GM19372 (cell line): ENCODE data around the gene COL2A1.
"Not testable (repeated sequence)": the region's sequence is repeated elsewhere in the genome, so short reads cannot be mapped to it uniquely, and the experiment has no call there.

Experiments used
- ATAC-seq: cut with Tn5 transposase; IDR thresholded peaks from one replicate; pipeline ENCODE4 v1.9.1; 2021; ENCODE audit warnings: mild to moderate bottlenecking, low read depth, moderate library complexity; ENCODE audit not compliant: unreplicated experiment

Gene COL2A1

GRCh38 chr12:47979166-47979565, 25.1 kb downstream of the COL2A1 start:
- no peak for ATAC-seq

- ATAC-seq, result no peak
Measured at GRCh38 chr12:47978598-47978873, 25.7 kb downstream of the COL2A1 start.

DNA sequence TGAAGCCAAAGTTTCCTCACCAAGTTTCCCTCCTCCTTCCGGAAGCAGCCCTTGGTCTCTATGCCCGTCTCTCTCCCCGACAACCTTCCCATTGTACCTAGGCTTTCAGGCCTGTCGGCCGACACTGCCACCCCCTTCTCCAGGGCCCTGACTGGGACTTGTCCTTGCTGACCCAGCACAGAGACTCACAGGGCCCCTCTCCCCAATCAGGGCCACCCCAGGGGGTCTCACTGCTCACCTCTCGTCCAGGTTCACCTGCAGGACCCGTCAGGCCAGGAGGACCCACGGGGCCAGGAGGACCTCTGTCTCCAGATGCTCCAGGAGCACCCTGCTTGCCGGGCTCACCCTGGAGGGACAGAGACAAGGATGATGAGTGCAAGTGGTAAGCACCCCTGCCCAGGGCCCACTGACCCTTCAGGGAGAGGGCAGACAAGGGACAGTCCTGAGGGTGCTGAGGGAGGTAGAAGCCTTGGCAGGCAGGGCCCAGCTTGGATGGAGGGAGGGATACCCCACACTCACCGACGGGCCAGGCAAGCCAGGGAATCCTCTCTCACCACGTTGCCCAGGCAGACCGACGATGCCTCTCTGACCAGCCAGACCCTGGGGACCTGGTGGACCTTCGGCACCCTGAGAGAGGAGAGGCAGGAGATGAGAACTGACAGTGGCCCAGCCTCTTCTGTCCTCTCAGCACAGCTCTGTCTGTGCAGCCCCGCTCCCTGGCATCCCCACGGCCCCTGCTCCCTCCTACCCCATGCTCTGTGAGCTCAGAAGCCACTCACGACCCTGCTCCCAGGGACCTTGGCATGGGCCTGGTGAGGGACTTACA, 26.3 kb downstream of the COL2A1 start:
- no peak for ATAC-seq

DNA sequence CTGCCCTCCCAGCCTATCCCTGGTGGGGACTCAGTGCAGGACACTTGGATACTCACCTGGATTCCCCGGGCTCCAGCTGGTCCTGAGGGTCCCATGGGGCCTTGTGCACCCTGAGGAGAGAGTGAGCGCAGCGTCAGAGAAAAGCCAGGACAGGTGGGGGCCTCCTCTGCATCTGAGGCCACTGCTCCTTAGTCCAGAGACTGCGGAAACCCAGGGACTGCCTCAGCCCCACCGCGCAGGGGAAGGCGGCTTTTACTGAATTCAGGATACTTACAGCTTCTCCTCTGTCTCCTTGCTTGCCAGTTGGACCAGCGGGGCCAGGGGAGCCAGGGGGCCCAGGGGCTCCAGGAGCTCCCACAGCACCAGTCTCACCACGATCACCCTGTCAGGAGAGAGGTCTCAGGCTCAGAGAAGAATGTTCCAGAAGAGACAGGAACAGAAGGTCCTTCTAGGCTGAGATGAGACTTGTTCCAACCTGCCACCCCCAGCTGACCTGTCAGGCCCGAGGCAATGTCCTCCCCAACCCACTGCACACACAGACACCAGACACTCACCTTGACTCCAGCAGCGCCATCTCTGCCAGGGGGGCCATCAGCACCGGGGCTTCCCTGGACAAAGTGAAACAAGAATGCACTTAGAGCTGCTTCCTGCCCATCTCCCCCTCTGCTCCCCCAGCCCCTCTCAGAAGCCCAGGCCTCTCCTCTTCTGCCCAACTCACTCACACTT, 27.1 kb downstream of the COL2A1 start:
- ATAC-seq, result no peak

DNA sequence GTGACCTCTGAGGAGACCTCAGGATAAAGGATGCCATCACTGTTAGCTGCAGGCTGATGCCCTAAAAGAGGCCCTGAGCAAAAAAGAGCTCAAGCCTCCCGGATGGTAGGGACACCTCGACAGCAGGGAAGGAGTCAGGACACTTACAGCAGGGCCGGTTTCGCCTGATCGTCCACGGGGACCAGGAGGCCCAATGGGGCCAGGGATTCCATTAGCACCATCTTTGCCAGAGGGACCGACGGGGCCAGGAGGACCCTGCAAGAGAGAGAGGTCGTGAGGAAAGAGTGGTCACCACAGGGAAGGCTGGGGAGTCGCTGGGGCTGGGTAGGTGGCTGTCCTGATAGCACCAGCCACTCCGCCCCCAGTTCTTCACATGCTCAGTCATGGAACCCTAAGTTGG, 28.5 kb downstream of the COL2A1 start:
- no peak for ATAC-seq

GRCh38 chr12:47975036-47975620, 29.1 kb downstream of the COL2A1 start:
- no peak for ATAC-seq

GRCh38 chr12:47973870-47974269, 30.4 kb downstream of the COL2A1 start:
- ATAC-seq, result no peak

DNA sequence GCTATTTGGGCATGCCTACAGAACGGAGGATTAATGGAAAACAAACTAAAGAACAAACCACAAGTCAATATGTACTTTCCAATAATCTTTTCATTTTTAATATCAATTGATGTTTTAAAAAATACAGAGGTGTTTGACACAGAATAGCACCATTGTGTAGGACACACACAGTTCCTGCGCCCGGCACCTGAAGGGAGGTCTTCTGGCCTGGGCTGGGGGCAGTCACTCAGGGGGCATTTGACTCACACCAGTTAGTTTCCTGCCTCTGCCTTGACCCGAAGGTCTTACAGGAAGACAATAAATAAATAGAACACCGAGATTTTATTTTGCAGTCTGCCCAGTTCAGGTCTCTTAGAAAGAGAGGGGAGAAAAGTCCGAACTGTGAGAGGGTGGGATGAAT, 31.4 kb downstream of the COL2A1 start:
- no peak for ATAC-seq

DNA sequence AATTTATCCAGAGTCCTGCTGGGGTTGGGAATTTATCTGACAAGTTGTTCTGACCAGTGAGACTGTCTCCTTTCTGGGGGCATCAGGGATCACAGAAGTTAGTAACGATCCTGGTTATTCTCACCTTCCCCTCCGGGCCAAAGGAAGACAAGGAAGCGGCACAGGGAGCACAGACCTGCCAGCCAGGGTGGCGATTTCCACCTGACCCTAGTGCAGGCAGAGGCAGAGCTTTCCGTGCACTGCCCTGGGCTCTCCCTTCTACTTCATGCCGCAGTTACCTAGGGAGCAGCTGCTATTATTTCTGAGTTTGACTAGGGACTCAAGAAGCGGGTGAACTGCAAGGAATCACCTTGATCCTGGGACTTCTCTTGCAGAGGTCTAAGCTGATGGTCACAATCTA, 33.4 kb downstream of the COL2A1 start:
- no peak for ATAC-seq

GRCh38 chr12:47969845-47970244, 34.4 kb downstream of the COL2A1 start:
- no peak for ATAC-seq

DNA sequence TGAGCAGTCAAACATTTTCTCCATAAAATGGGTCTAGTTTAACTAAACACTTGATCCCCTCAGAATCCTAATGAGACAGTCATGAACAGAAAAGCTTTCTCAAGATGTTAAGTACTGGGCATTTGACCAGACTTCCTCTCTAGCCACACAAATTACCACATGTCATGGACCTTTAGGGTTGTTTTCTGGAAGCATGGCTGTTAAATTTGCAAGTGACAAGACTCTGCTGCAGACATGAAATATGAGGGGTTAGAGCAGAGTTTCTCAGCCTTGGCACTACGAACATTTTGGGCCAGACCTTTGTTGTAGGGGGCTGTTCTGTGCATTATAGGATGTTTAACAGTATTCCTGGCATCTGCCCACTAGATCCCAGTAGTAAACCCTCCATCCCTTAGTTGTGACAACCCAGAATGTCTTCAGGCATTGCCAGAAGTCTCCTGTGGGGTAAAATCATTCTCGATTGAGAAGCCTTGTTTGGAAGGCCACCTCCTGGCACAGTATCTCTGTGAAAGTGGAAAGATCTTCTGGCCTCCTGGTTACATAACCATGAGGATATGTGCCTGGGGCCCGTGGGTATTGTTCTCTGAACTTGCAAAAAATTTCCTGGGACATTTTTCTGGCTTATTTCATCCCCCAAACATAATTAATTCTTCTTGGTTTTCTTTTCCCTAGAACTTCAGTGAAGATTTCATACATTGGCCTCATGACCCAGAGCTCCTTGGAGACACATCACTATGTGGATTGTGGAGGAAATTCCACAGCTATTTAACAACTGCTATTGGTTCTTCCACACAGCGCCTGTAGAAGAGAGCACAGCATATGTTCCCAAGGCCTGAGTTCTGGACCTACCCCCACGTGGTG, 36.6 kb downstream of the COL2A1 start:
- no peak for ATAC-seq

- ATAC-seq, result no peak
Measured at GRCh38 chr12:47965581-47965980, 38.7 kb downstream of the COL2A1 start.

GRCh38 chr12:47964106-47964728, 40.1 kb downstream of the COL2A1 start:
- ATAC-seq, result no peak

DNA sequence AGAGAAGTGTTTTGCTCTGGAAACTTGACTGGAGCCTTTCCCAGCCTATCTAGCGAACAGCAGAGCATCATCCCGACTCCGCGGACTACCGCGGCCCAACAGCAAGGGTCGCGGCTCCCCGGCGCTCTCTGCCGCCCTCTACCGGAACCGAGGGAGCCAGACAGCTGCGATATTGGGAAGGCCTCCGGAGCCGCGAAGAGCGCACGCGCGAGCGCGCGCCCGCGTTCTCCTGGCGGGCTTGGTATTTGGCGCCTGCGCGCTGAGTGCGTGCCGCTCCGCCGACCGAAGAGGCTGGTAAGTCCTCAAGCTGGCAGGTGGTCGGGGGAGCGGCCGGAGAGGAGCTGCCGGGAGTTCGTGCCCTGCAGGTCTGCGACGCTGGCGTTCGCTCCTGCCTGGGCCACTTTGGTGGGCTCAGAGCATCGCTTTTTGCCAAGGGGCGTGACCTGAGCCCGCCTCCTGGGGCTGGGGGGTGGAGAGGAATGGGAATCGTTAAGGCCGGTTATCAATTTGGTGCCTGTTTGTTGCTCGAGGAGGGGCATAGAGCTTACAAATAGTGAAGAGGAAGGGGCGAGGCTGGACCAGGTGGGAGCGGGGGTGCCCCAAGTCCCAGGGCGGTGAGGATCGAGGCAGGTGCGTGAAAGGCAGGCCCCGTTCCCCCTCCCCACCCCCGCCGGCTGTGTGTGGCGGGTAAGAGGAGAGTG, 40.8 kb downstream of the COL2A1 start, which contains the start of gene TMEM106C:
TMEM106C (plus strand) TSS at position 257 of the 701 bp plus-strand sequence. CDS start 641 bp downstream, outside the sequence.
- peak; percentile 99 for ATAC-seq

- no peak for ATAC-seq
Measured at GRCh38 chr12:47962198-47962597, 42.1 kb downstream of the COL2A1 start.

- not testable (repeated sequence) for ATAC-seq
Measured at GRCh38 chr12:47957671-47958070, 46.6 kb downstream of the COL2A1 start.

- ATAC-seq, result no peak
Measured at GRCh38 chr12:47955059-47955458, 49.2 kb downstream of the COL2A1 start.

DNA sequence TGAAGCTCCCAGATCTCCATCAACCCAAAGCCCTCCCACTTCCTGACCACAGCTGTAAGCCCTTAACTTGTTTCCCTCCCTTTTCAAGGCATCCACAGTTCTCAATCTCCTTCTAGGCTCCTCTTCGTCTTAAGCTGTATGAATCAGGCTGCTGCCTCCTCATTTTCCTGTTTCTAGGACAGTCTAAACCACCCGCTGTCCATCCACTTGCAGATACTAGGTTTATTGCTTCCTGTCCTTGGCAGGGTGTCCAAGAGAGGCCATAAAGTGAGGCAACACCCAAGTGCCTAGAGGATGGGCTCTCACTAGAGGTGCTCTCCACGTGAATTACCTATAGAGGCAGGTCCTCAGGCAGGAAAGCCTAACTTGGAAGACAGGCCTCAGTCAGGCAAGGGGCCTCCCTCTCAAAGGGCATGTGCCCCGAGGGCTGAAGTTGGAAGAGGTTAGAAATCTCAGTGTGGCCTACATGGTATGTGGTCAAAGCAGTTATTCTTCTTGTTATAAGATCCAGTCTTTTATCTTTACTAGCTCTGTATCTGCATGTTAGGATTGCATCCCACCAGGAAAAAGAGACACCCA, 49.7 kb downstream of the COL2A1 start:
- no peak for ATAC-seq

- ATAC-seq, result no peak
Measured at GRCh38 chr12:47954058-47954457, 50.2 kb downstream of the COL2A1 start.
